HepG2 (cell line): ENCODE measurements around the gene PTK7. TPM values are rescaled to one million over a fixed set of nuclear protein-coding genes. Genes with fewer than 3 reads are reported as not detected.

Experiments
- KDM6A ChIP-seq: IDR thresholded peaks from 2 replicates; pipeline ENCODE4 v1.6.1; 2016; ENCODE audit warnings: low read depth
- MED8 ChIP-seq: sonication (generic); formaldehyde crosslinking; IDR thresholded peaks from 2 replicates; pipeline ENCODE4 v1.8.1; 2023; ENCODE audit warnings: mild to moderate bottlenecking, missing genetic modification reagents; ENCODE audit not compliant: insufficient replicate concordance
- NR2F1 ChIP-seq, 2 experiments: fragments of 450-650 bp in 1 of 2; formaldehyde crosslinking in 1 of 2; IDR thresholded peaks; 2 replicates each; pipeline versions ENCODE4 v1.5.0 to v1.6.1; 2016 to 2020; ENCODE audit warnings: mild to moderate bottlenecking in 1 of 2, missing compliant biosample characterization in 1 of 2, missing genetic modification reagents in 1 of 2, moderate library complexity in 1 of 2
- RBFOX2 ChIP-seq: fragments of 200-400 bp; formaldehyde crosslinking; IDR thresholded peaks from 2 replicates; pipeline ENCODE4 v1.6.1; 2017; ENCODE audit warnings: low read depth, mild to moderate bottlenecking, low read length
- SMARCC2 ChIP-seq: fragments of 450-650 bp; IDR thresholded peaks from 2 replicates; pipeline ENCODE4 v1.6.1; 2017; ENCODE audit warnings: antibody characterized with exemption, mild to moderate bottlenecking
- SOX13 ChIP-seq, 3 experiments: fragments of 450-650 bp in 1 of 3; sonication (generic) in 1 of 3; formaldehyde crosslinking in 1 of 3; IDR thresholded peaks in 2 of 3; conservative IDR thresholded peaks in 1 of 3; 2 replicates each; pipeline versions ENCODE4 v1.5.0 to v1.6.1; 2016 to 2020; ENCODE audit warnings: antibody characterized with exemption in 1 of 3, mild to moderate bottlenecking in 1 of 3, missing compliant biosample characterization in 1 of 3, missing genetic modification reagents in 1 of 3, moderate library complexity in 1 of 3
- SUZ12 ChIP-seq: fragments of 150-350 bp; IDR thresholded peaks from 2 replicates; pipeline ENCODE4 v1.6.1; 2014; ENCODE audit warnings: low read depth, low read length
- ZBTB10 ChIP-seq: sonication (generic); formaldehyde crosslinking; IDR thresholded peaks from 2 replicates; pipeline ENCODE4 v1.4.0; 2020; ENCODE audit warnings: missing genetic modification reagents, borderline replicate concordance
- ZBTB40 ChIP-seq, 2 experiments: fragments of 450-650 bp in 1 of 2; sonication (generic) in 1 of 2; formaldehyde crosslinking in 1 of 2; IDR thresholded peaks; 2 replicates each; pipeline versions ENCODE4 v1.6.1 to v1.8.0; 2016 to 2022; ENCODE audit warnings: antibody characterized with exemption in 1 of 2, mild to moderate bottlenecking in 1 of 2, missing genetic modification reagents in 1 of 2
- ZNF496 ChIP-seq: sonication (generic); formaldehyde crosslinking; IDR thresholded peaks from 2 replicates; pipeline ENCODE4 v1.8.1; 2023; ENCODE audit warnings: mild to moderate bottlenecking, moderate library complexity, missing genetic modification reagents; ENCODE audit not compliant: insufficient replicate concordance
- ZNF557 ChIP-seq: sonication (generic); formaldehyde crosslinking; IDR thresholded peaks from 2 replicates; pipeline ENCODE4 v1.4.0; 2020; ENCODE audit warnings: missing genetic modification reagents
- ZXDC ChIP-seq: sonication (generic); formaldehyde crosslinking; IDR thresholded peaks from 2 replicates; pipeline ENCODE4 v1.5.0; 2020; ENCODE audit warnings: mild to moderate bottlenecking, missing genetic modification reagents
- polyA plus RNA-seq, 8 experiments: library from polyadenylated mRNA; depleted of rRNA in 3 of 8; stranded (reverse) in 7 of 8; unstranded in 1 of 8; fragments of >200 nt; fragmentation: Illumina TruSeq in 4 of 8; extraction: Trizol in 4 of 8; gene quantifications; 2 replicates each; pipeline versions ENCODE4 v1.2.1 to v1.2.3, GENCODE V29; 2011 to 2016; ENCODE audit warnings: low read depth in 4 of 8, missing spikeins in 1 of 8, mixed read lengths in 1 of 8; ENCODE audit not compliant: insufficient read depth in 1 of 8
- total RNA-seq, 5 experiments: library from RNA; depleted of rRNA; stranded (reverse); fragments of >200 nt; fragmentation: Illumina TruSeq; extraction: Trizol; gene quantifications; 2 replicates each; pipeline ENCODE4 v1.2.3, GENCODE V29; 2016; ENCODE audit warnings: low read depth in 1 of 5

The PTK7 gene
- total and polyA plus RNA-seq, 2 of the 13 experiments (the other 11 are each of a cell fraction or from before 2014, with no cell fraction given), result 98.5 to 99.8 TPM

GRCh38 chr6:43053545-43054205 is 22.4 kb upstream of the PTK7 start, which contains the start of gene CUL7 (continued):
- TF ChIP-seq ZBTB10 (CRISPR knock-in tag) (no peak), ZNF557 (peak; percentile 70), SOX13 (IDR thresholded peaks at IDR 0.05) (no peak; the same call in 1 of the 2 replicates), SOX13 (CRISPR knock-in tag; conservative IDR thresholded peaks at IDR 0.05 in 1 of 2, IDR thresholded peaks at IDR 0.05 in 1 of 2) (peak in 1 of 2 experiments; percentile 70; a peak in 3 of 4 replicates), ZBTB40 (IDR thresholded peaks at IDR 0.05) (no peak), ZBTB40 (CRISPR knock-in tag; IDR thresholded peaks at IDR 0.05) (no peak; the same call in none of the 2 replicates), KDM6A (peak; percentile 43; the same call in 1 of the 2 replicates), ZXDC (CRISPR knock-in tag) (no peak; the same call in 1 of the 2 replicates), ZNF496 (CRISPR knock-in tag) (no peak), RBFOX2 (peak; percentile 100), NR2F1 (CRISPR knock-in tag; IDR thresholded peaks at IDR 0.05) (no peak; a peak in 1 of 4 replicates), SUZ12 (no peak), SMARCC2 (no peak), MED8 (CRISPR knock-in tag) (no peak)
